GM12878 (cell line): ENCODE measurements around the gene UQCRQ.

ENCODE experiments used
- ETV6 ChIP-seq, 2 experiments: fragments of 450-650 bp in 1 of 2; IDR thresholded peaks in 1 of 2; conservative IDR thresholded peaks in 1 of 2; 2 replicates each; pipeline ENCODE4 v1.6.1; 2014; ENCODE audit warnings: antibody characterized with exemption in 1 of 2, borderline replicate concordance in 1 of 2, low read depth in 1 of 2, mild to moderate bottlenecking in 1 of 2, moderate library complexity in 1 of 2
- JUNB ChIP-seq: IDR thresholded peaks from 2 replicates; pipeline ENCODE4 v1.6.1; 2016; ENCODE audit warnings: antibody characterized with exemption, mild to moderate bottlenecking
- MYC ChIP-seq: IDR thresholded peaks from 2 replicates; pipeline ENCODE4 v1.6.1; 2011; ENCODE audit warnings: mild to moderate bottlenecking, low read length, moderate library complexity, inconsistent platforms; ENCODE audit not compliant: insufficient read depth, insufficient replicate concordance, insufficient read length, severe bottlenecking
- PAX8 ChIP-seq: fragments of 450-650 bp; IDR thresholded peaks from 2 replicates; pipeline ENCODE4 v1.6.1; 2017; ENCODE audit warnings: mild to moderate bottlenecking, moderate library complexity
- POLR2AphosphoS2 ChIP-seq: IDR thresholded peaks from 2 replicates; pipeline ENCODE4 v1.6.1; 2011; ENCODE audit warnings: low read depth, mild to moderate bottlenecking, low read length, improper control_type of control experiment, moderate library complexity
- RFX5 ChIP-seq: IDR thresholded peaks from 2 replicates; pipeline ENCODE4 v1.6.1; 2011; ENCODE audit warnings: low read depth, low read length, improper control_type of control experiment
- SP1 ChIP-seq: IDR thresholded peaks from one replicate; pipeline ENCODE4 v1.6.1; 2011; ENCODE audit warnings: low read depth, low read length
- STAT1 ChIP-seq: fragments of 450-650 bp; conservative IDR thresholded peaks from 2 replicates; pipeline ENCODE4 v1.6.1; 2014; ENCODE audit warnings: antibody characterized with exemption, mild to moderate bottlenecking
- TAF1 ChIP-seq: IDR thresholded peaks from 2 replicates; pipeline ENCODE4 v1.6.1; 2011; ENCODE audit warnings: mild to moderate bottlenecking, low read depth, low read length, borderline replicate concordance
- TF ChIP-seq, protein P1 (sequence below), 3 experiments: IDR thresholded peaks in 2 of 3; conservative IDR thresholded peaks in 1 of 3; 2 replicates each; pipeline ENCODE4 v1.5.1; 2011; ENCODE audit warnings: low read depth in 3 of 3, low read length in 3 of 3, mild to moderate bottlenecking in 3 of 3, control low read depth in 2 of 3, moderate library complexity in 2 of 3, inconsistent platforms in 1 of 3, mixed read lengths in 1 of 3; ENCODE audit not compliant: control insufficient read depth in 2 of 3, insufficient read depth in 1 of 3; ENCODE audit errors: extremely low read depth in 1 of 3
- TF ChIP-seq, protein P2 (sequence below): IDR thresholded peaks from 2 replicates; pipeline ENCODE4 v1.6.1; 2012; ENCODE audit warnings: mild to moderate bottlenecking, low read depth, low read length

DNA sequence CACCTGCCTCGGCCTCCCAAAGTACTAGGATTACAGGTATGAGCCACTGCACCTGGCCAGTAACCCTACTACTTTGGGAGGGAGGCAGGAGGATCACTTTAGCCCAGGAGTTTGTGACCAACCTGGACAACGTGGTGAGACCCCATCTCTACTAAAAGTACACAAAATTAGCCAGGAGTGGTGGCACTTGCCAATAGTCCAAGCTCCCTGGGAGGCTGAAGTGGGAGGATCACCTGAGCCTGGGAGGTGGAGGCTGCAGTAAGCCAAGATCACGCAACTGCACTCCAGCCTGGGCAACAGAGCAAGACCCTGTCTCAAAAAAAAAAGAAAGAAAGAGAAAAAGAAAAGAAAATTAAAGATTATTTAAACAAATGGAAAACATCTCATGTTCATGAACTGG is 10.4 kb upstream of the UQCRQ start:
- TF ChIP-seq PAX8 (no peak), ETV6 (conservative IDR thresholded peaks at IDR 0.05 in 1 of 2, IDR thresholded peaks at IDR 0.05 in 1 of 2; ENCODE audit: borderline replicate concordance in 1 of 2, low read depth in 1 of 2) (no peak), RFX5 (no peak), POLR2AphosphoS2 (no peak), SP1 (no peak), STAT1 (no peak), TAF1 (no peak), JUNB (no peak), MYC (no peak)
- TF ChIP-seq, protein P1, sequence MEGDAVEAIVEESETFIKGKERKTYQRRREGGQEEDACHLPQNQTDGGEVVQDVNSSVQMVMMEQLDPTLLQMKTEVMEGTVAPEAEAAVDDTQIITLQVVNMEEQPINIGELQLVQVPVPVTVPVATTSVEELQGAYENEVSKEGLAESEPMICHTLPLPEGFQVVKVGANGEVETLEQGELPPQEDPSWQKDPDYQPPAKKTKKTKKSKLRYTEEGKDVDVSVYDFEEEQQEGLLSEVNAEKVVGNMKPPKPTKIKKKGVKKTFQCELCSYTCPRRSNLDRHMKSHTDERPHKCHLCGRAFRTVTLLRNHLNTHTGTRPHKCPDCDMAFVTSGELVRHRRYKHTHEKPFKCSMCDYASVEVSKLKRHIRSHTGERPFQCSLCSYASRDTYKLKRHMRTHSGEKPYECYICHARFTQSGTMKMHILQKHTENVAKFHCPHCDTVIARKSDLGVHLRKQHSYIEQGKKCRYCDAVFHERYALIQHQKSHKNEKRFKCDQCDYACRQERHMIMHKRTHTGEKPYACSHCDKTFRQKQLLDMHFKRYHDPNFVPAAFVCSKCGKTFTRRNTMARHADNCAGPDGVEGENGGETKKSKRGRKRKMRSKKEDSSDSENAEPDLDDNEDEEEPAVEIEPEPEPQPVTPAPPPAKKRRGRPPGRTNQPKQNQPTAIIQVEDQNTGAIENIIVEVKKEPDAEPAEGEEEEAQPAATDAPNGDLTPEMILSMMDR (IDR thresholded peaks at IDR 0.05 in 2 of 3, conservative IDR thresholded peaks at IDR 0.05 in 1 of 3; ENCODE audit: control insufficient read depth in 2 of 3, extremely low read depth in 1 of 3, insufficient read depth in 1 of 3, low read depth in 3 of 3, low read length in 3 of 3): no peak
- TF ChIP-seq, protein P2, sequence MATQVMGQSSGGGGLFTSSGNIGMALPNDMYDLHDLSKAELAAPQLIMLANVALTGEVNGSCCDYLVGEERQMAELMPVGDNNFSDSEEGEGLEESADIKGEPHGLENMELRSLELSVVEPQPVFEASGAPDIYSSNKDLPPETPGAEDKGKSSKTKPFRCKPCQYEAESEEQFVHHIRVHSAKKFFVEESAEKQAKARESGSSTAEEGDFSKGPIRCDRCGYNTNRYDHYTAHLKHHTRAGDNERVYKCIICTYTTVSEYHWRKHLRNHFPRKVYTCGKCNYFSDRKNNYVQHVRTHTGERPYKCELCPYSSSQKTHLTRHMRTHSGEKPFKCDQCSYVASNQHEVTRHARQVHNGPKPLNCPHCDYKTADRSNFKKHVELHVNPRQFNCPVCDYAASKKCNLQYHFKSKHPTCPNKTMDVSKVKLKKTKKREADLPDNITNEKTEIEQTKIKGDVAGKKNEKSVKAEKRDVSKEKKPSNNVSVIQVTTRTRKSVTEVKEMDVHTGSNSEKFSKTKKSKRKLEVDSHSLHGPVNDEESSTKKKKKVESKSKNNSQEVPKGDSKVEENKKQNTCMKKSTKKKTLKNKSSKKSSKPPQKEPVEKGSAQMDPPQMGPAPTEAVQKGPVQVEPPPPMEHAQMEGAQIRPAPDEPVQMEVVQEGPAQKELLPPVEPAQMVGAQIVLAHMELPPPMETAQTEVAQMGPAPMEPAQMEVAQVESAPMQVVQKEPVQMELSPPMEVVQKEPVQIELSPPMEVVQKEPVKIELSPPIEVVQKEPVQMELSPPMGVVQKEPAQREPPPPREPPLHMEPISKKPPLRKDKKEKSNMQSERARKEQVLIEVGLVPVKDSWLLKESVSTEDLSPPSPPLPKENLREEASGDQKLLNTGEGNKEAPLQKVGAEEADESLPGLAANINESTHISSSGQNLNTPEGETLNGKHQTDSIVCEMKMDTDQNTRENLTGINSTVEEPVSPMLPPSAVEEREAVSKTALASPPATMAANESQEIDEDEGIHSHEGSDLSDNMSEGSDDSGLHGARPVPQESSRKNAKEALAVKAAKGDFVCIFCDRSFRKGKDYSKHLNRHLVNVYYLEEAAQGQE: no peak
